SH-SY5Y (cell line): ENCODE measurements around the gene HGD.

ENCODE experiments used
- GATA2 ChIP-seq: IDR thresholded peaks from 2 replicates; pipeline ENCODE4 v1.6.1; 2011; ENCODE audit warnings: mild to moderate bottlenecking, low read depth, low read length
- GATA3 ChIP-seq: IDR thresholded peaks from 2 replicates; pipeline ENCODE4 v1.6.1; 2011; ENCODE audit warnings: low read depth, mild to moderate bottlenecking, low read length, moderate library complexity

DNA sequence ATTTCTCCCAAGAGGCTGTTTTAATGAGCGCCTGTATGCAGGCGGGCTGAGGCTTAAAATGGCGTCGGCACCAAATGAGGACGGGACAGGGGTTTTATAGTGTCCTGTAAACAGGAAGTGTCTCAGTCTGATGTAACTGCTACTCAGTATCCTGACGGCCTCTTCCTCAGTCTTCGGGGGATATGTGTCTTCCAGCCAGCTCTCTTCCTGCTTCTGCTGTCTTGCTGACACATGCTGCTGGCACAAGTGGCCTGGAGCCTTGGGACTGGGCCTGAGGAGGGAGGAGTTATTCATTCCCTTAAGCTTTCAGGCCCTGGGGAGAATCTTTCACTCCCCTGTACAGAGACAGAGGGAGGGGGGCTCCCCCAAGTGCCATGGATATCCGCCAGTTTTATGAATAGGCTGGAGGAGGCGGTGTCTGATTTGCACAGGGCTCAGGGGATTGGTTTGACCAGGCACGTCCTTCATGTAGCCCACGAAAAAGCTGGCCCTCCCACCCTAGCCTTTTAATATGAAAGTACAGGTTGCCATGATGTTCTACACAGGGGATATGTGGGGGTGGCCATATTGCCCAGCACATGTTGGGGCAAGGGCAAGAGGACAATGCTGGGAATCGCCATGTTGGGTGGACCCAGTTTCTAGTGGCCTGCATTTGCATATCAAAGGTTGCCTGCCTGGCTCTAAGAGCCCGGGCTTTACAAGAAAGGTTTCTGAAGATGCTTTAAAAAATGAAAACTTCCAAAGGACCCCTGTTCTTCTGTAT is 66.0 kb downstream of the HGD start:
- TF ChIP-seq GATA2 (no peak), GATA3 (no peak)
